ENCODE results near the gene FMNL3. TPM values are rescaled to one million over a fixed set of nuclear protein-coding genes. Genes with fewer than 3 reads are reported as not detected.

Gene FMNL3
- total and polyA plus RNA-seq, 2 of the 13 experiments (the other 11 are each of a cell fraction or from before 2014, with no cell fraction given) = 0.44 to 1.1 TPM

DNA sequence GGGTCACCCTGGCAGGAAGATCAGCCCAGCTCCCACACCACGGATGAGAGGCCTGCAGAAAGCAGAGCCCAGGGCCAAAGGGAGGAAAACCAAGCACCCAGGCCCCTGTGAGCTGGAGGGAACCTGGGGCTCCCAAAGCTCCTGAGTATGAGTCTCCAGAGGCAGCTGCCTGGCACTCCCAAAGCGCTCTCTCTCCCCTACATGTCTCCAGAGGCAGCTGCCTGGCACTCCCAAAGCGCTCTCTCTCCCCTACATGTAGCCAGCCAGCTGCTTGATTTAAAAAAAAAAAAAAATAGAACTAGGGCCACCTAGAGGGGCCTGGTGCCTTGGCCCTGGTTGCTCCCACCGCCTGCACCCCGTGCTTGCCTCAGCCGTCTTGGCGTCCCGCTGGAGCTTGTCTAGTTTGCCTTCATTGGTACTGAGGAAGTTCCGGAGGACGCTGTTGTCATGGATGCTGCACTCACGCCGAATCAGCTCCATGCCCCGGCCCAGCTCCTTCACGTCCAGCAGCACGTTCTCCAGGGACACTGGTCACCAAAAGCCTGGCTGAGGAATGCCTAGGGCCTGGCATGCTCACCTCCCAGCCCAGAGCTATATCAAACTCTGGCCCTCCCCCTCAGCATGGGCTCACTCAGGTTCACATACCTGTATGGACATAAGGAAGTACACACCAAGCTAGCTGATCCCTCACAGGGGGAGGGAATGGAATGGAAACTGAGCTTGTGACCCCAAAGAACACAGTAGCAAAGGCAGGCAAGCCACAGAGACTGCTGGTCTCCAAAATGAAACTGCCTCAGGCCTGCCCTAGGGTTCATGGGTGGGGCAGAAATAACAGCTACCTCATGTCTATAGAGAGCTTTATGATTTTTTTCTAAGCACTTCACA, 59.1 kb downstream of the FMNL3 start (continued):
- TF ChIP-seq MYC (CRISPR knock-in tag; IDR thresholded peaks at IDR 0.05; ENCODE audit: borderline replicate concordance) (no peak), ZNF264 (CRISPR knock-in tag; IDR thresholded peaks at IDR 0.05) (no peak)

DNA sequence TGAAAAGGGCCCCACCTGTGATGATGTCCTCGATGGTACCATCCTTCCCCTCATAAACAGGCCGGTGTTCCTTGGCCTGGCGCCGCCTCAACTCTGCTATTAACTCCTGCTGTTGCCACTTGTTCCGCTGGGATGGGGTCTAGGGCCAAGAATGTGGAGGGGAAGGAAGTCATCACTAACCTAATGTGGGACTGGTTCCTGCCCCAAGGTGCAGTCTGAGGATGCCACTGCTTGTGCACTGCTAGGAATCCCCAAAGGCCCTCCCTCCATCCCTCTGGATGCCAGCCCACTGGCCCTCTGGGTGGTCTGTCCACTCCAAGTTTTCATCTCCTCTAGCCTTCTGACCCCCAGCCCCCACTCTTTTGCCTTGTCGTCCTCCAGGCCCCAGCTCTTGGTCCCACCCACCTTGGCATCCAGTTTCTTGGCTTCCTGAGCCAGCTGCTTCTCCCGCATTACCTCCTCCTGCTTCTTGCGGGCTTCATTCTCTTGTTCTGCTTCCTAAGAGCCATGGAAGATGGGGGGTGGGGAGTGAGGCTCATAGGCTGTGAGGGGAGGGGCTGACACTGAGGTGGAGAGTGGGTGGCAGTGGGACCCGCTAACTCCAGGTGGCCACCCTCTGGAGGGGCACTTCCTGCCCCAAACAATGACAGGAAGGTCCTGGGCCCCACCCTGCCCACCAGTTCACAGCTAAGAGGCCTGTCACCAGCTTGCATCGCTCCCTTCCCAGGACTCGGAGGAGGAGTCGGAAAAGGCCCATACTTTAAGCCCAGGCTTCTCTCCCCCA, 60.1 kb downstream of the FMNL3 start:
- no peak for TF ChIP-seq CREM (IDR thresholded peaks at IDR 0.05)
- no peak for TF ChIP-seq CREM (CRISPR knock-in tag; IDR thresholded peaks at IDR 0.05)
- no peak for TF ChIP-seq TEAD3 (CRISPR knock-in tag; optimal IDR thresholded peaks at IDR 0.05; ENCODE audit: borderline replicate concordance)
- TF ChIP-seq, protein P1, sequence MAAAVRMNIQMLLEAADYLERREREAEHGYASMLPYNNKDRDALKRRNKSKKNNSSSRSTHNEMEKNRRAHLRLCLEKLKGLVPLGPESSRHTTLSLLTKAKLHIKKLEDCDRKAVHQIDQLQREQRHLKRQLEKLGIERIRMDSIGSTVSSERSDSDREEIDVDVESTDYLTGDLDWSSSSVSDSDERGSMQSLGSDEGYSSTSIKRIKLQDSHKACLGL (CRISPR knock-in tag; IDR thresholded peaks at IDR 0.05) = no peak
- TF ChIP-seq, protein P2, sequence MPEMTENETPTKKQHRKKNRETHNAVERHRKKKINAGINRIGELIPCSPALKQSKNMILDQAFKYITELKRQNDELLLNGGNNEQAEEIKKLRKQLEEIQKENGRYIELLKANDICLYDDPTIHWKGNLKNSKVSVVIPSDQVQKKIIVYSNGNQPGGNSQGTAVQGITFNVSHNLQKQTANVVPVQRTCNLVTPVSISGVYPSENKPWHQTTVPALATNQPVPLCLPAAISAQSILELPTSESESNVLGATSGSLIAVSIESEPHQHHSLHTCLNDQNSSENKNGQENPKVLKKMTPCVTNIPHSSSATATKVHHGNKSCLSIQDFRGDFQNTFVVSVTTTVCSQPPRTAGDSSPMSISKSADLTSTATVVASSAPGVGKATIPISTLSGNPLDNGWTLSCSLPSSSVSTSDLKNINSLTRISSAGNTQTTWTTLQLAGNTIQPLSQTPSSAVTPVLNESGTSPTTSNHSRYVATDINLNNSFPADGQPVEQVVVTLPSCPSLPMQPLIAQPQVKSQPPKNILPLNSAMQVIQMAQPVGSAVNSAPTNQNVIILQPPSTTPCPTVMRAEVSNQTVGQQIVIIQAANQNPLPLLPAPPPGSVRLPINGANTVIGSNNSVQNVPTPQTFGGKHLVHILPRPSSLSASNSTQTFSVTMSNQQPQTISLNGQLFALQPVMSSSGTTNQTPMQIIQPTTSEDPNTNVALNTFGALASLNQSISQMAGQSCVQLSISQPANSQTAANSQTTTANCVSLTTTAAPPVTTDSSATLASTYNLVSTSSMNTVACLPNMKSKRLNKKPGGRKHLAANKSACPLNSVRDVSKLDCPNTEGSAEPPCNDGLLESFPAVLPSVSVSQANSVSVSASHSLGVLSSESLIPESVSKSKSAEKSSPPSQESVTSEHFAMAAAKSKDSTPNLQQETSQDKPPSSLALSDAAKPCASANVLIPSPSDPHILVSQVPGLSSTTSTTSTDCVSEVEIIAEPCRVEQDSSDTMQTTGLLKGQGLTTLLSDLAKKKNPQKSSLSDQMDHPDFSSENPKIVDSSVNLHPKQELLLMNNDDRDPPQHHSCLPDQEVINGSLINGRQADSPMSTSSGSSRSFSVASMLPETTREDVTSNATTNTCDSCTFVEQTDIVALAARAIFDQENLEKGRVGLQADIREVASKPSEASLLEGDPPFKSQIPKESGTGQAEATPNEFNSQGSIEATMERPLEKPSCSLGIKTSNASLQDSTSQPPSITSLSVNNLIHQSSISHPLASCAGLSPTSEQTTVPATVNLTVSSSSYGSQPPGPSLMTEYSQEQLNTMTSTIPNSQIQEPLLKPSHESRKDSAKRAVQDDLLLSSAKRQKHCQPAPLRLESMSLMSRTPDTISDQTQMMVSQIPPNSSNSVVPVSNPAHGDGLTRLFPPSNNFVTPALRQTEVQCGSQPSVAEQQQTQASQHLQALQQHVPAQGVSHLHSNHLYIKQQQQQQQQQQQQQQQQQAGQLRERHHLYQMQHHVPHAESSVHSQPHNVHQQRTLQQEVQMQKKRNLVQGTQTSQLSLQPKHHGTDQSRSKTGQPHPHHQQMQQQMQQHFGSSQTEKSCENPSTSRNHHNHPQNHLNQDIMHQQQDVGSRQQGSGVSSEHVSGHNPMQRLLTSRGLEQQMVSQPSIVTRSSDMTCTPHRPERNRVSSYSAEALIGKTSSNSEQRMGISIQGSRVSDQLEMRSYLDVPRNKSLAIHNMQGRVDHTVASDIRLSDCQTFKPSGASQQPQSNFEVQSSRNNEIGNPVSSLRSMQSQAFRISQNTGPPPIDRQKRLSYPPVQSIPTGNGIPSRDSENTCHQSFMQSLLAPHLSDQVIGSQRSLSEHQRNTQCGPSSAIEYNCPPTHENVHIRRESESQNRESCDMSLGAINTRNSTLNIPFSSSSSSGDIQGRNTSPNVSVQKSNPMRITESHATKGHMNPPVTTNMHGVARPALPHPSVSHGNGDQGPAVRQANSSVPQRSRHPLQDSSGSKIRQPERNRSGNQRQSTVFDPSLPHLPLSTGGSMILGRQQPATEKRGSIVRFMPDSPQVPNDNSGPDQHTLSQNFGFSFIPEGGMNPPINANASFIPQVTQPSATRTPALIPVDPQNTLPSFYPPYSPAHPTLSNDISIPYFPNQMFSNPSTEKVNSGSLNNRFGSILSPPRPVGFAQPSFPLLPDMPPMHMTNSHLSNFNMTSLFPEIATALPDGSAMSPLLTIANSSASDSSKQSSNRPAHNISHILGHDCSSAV (CRISPR knock-in tag; IDR thresholded peaks at IDR 0.05; ENCODE audit: borderline replicate concordance) = no peak
- TF ChIP-seq DMAP1 (CRISPR knock-in tag; IDR thresholded peaks at IDR 0.05) = no peak
- TF ChIP-seq, protein P3, sequence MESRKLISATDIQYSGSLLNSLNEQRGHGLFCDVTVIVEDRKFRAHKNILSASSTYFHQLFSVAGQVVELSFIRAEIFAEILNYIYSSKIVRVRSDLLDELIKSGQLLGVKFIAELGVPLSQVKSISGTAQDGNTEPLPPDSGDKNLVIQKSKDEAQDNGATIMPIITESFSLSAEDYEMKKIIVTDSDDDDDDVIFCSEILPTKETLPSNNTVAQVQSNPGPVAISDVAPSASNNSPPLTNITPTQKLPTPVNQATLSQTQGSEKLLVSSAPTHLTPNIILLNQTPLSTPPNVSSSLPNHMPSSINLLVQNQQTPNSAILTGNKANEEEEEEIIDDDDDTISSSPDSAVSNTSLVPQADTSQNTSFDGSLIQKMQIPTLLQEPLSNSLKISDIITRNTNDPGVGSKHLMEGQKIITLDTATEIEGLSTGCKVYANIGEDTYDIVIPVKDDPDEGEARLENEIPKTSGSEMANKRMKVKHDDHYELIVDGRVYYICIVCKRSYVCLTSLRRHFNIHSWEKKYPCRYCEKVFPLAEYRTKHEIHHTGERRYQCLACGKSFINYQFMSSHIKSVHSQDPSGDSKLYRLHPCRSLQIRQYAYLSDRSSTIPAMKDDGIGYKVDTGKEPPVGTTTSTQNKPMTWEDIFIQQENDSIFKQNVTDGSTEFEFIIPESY (CRISPR knock-in tag; IDR thresholded peaks at IDR 0.05) = peak; percentile 60; the same call in 1 of the 2 replicates
- no peak for TF ChIP-seq ZNF546 (CRISPR knock-in tag; conservative IDR thresholded peaks at IDR 0.05)
- no peak for TF ChIP-seq ZNF143 (CRISPR knock-in tag; IDR thresholded peaks at IDR 0.05)
- WGBS (ENCODE audit: low lambda C conversion rate) = 95% methylated on average over 12 of the region's 12 CpGs
- BruUV-seq (replicated peaks) = no TSS peak
- ATAC-seq = no peak
- Histone ChIP-seq H3K4me1 (ENCODE audit: insufficient read depth, low read length) (peaks cover 56% of the 10 kb centered on the region), H3K4me2 (ENCODE audit: low read depth, low read length) (no peak overlapping the region), H3K36me3 (replicated peaks in 1 of 2; ENCODE audit: control insufficient read depth in 1 of 2, insufficient read depth in 2 of 2, low read length in 2 of 2) (no peaks in the 10 kb centered on the region; a peak in 1 of 5 replicates), H4K20me1 (ENCODE audit: insufficient read depth, low read length) (no peaks in the 10 kb centered on the region), H3K4me3 (replicated peaks in 1 of 3; ENCODE audit: insufficient read depth in 1 of 3, low read depth in 2 of 3, low read length in 3 of 3) (no peak overlapping the region), H3K9ac (ENCODE audit: insufficient read depth, low read depth, low read length) (no peak overlapping the region), H3K79me2 (ENCODE audit: insufficient read depth, low read length) (no peaks in the 10 kb centered on the region), H3K27ac (ENCODE audit: extremely low read length, insufficient read depth, low read length) (no peak overlapping the region), H3K27me3 (ENCODE audit: control insufficient read depth in 1 of 2, insufficient read depth in 2 of 2, low read length in 2 of 2) (no peaks in the 10 kb centered on the region), H2AFZ (ENCODE audit: low read length) (no peak overlapping the region), H3K9me3 (ENCODE audit: low read length) (no peaks in the 10 kb centered on the region)
- CTCF ChIA-PET (ENCODE audit: low intra/inter-chr PET ratio, low total read pairs) = no interaction called here
- intact Hi-C loops (cut with micrococcal nuclease; ENCODE audit: unreplicated experiment) (no loop called here), in situ Hi-C loops (cut with HindIII; ENCODE audit: extremely low pct_ligation_motif_present, low pct_unique_long_range_greater_than_20kb) (no loop called here)
- DNase-seq (ENCODE audit: low spot score) = no peak
- POLR2A ChIA-PET = no interaction called here
- FAIRE-seq = no peak
